ENCODE results near the gene NINL. TPM values are rescaled to one million over a fixed set of nuclear protein-coding genes. Genes with fewer than 3 reads are reported as not detected.
"Not testable (repeated sequence)": the region's sequence is repeated elsewhere in the genome, so short reads cannot be mapped to it uniquely, and the experiment has no call there.

Gene NINL
- total RNA-seq, 1 donor from 2014 or later, result 21.0 TPM

DNA sequence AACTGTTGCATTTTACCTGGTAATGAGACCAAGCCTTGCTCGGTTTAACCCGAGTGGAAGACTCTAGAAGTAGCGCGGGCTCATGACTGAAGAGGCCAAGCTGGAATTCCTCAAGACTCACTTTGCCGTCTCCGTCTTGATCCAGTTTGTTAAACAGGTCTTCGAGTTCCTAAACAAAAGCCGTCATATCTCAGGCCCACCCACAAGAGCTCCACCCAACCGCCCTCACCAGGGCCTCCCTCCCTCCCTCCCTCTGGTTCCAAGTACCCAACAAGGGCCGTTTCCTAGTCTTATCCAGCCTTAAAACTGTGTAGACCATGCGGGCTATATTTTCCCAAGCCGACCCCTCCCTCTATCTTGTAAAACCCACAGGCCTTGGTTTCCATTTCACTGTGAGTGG is 81.4 kb downstream of the NINL start:
- DNase-seq (ENCODE audit: low read depth in 2 of 2), result no peak

DNA sequence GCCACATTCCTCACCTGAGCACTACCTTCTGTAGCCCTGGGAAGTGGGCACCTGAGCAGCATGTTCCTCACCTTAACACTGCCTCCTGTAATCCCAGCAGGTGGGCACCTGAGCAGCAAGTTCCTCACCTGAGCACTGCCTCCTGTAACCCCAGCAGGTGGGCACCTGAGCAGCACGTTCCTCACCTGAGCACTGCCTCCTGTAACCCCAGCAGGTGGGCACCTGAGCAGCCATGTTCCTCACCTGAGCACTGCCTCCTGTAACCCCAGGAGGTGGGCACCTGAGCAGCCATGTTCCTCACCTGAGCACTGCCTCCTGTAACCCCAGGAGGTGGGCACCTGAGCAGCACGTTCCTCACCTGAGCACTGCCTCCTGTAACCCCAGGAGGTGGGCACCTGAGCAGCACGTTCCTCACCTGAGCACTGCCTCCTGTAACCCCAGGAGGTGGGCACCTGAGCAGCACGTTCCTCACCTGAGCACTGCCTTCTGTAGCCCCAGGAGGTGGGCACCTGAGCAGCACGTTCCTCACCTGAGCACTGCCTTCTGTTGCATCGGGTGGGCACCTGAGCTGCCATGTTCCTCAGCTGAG is 82.2 kb downstream of the NINL start:
- DNase-seq (ENCODE audit: low read depth in 2 of 2), result not testable (repeated sequence)

GRCh38 chr20:25500880-25501351 is 84.4 kb downstream of the NINL start:
- DNase-seq (ENCODE audit: low read depth in 2 of 2), result no peak

DNA sequence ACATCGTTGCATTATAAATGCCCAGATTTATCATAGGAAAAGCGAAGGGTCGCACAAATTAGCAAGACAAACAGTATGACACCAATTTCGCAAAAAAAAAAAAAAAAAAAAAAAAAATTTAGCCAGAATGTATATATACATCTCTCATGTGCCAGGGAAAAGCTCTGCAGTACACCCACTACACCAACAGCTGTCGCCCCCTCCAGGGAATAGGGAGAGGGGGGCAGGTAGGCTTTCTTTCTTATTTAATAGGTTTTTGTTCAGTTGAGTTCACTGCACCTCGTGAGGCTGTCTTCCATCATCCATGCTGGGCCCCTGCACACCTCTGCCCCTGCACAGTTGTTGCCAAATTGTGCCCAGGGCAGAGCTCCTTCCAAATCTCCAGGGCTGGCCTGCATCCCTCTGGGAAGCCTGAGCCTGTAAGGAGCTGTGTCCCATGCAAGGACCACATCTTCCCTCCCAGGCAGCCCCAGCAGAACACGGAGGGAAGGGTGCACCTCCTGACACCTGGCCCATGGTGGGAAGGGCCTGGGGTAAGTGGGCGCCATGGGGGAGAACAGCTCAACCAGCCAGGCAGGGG is 85.4 kb downstream of the NINL start:
- DNase-seq (ENCODE audit: low read depth in 2 of 2), result no peak

GRCh38 chr20:25499031-25499430 is 86.3 kb downstream of the NINL start:
- no peak for DNase-seq (ENCODE audit: low read depth in 2 of 2)

GRCh38 chr20:25498280-25498606 is 87.1 kb downstream of the NINL start:
- no peak for DNase-seq (ENCODE audit: low read depth in 2 of 2)

- peak in 1 of 2 donors; percentile 82 for DNase-seq (ENCODE audit: low read depth in 2 of 2)
Observed at GRCh38 chr20:25497586-25498279, 87.6 kb downstream of the NINL start.

DNA sequence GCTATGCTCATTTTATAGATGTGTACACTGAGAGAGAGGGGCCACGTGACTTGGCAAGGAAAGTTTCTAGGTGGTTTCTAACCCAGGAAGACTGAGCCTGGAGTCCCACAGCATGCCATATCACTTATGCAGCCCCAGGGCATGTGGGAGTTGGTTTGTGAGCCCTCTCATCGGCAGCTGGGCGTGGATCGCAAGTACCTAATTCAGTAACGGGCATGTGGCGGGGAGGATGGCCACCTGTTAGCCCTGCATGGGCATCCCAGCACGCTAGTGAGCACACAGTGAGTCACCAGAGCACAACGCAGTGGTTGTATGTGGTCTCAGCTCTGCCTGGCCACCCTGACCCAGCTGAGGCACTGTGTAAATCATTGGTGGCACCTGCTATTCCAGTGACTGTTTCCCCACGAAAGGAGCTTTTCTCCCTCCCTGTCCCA is 88.3 kb downstream of the NINL start:
- DNase-seq (ENCODE audit: low read depth in 2 of 2), result peak in 1 of 2 donors; percentile 58

- no peak for DNase-seq (ENCODE audit: low read depth in 2 of 2)
Observed at GRCh38 chr20:25496165-25496967, 89.0 kb downstream of the NINL start.

- DNase-seq (ENCODE audit: low read depth in 2 of 2), result no peak
Observed at GRCh38 chr20:25495189-25495824, 90.0 kb downstream of the NINL start.

DNA sequence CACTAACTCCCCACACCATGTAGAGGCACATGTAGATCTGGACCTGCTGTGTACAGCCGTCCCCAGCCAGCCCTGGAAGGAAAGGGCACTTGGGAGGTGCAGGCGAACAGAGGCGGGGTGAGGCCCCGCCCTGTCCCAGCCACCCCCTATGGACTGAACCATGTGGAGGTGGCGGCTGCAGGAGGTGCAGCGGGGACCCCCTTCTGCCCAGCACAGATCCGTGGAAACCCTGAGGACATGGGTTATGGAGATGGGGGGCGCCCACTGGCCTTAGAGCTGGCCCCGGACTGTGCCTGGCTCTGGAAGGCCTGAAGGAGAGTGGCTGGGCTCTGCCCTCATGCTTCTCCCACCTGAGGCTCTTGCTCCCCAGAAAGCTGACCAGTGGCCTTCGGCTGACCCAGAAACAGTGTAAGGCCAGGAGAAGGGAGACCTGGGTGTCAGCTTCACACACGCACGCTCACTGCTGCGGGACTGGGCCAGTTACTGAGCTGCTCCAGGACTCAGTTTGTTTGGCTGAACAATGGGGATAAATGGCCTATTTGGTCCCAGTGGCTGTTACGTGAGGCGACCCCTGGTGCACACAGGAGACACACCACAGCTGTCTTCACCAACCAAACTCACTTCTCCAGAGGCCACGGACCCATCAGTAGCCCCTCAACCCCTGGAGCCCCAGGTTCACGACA is 90.7 kb downstream of the NINL start:
- no peak for DNase-seq (ENCODE audit: low read depth in 2 of 2)

GRCh38 chr20:25493748-25494505 is 91.4 kb downstream of the NINL start:
- DNase-seq (ENCODE audit: low read depth in 2 of 2), result no peak

GRCh38 chr20:25493137-25493536 is 92.2 kb downstream of the NINL start:
- no peak for DNase-seq (ENCODE audit: low read depth in 2 of 2)

GRCh38 chr20:25491446-25492038 is 93.8 kb downstream of the NINL start:
- no peak for DNase-seq (ENCODE audit: low read depth in 2 of 2)

DNA sequence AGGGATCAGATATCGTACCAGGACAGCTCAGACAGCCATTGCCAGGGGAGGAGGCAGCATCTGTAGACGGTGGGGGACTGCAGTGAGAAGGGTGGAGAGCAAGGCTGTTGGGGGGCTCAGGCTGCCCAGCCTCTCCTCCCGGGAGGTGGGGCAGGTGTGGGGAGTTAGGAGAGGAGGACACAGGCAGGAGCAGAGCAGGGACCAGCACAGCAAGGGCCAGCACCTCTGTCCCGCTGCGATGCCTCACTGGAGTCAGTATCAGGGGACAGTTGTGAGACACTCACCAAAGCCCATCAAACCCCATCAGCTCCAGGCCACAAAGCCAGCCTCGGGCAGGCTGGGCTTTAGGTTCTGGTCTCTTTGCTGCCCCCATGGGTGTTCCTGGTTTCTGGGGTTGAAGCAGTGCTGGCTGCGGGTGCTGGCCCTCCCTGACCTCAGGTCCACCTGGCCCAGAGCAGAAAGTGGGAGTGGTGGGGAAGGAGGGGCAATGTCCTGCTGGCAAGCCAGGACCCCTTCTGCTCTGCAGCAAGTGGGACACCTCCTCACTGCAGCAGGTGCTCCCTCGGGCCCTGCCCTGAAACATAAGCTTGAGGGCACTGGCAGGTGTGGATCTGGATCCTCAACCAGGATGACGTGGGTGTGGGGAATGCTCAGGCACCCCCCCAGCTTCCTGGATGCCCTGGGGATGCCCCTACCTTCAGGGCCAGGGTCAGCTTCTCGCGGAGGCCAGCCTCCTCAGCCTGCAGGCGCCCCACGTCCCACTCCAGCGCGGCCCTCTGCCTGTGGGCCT is 94.5 kb downstream of the NINL start:
- no peak for DNase-seq (ENCODE audit: low read depth in 2 of 2)

DNA sequence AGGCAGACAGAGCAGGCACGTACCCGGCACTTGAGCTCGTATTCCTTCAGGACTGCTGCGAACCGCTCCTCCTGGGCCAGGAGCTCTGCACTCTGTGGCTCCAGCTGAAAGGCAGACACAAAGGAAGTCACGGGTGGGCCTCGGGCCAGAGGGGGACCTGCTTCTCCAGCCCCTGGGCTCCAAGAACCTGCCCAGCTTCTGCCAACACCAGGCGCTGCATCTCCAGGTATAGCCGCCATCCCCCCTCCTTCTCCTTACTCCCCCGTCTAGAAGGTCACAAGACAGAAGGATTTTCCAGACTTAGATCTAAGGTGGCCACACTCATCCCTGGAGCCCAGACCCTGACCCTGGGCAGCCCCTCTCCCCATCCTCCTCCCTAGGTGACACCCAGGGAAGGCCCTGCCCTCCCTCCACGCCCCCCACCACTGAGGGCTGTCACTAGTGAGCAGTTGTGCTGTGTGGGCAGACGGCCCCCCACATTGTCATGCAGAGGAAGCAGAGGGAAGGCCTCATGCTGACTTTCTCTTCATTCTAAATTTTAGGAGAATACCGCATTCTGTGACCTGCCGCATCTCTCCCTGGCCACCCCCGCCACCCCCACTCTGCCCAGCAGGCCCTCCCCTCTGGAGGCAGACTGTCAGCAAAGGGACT is 96.0 kb downstream of the NINL start:
- no peak for DNase-seq (ENCODE audit: low read depth in 2 of 2)

- no peak for DNase-seq (ENCODE audit: low read depth in 2 of 2)
Observed at GRCh38 chr20:25487975-25488374, 97.4 kb downstream of the NINL start.

- peak in 1 of 2 donors; percentile 85 for DNase-seq (ENCODE audit: low read depth in 2 of 2)
Observed at GRCh38 chr20:25487306-25487705, 98.0 kb downstream of the NINL start.

GRCh38 chr20:25486377-25486776 is 99.0 kb downstream of the NINL start:
- no peak for DNase-seq (ENCODE audit: low read depth in 2 of 2)
